AG04449 (cell line): ENCODE measurements around the gene GHRH.

Experiments used
- CTCF ChIA-PET: fragments of 350-600 bp; formaldehyde crosslinking; extraction: SDS; loops from one replicate; lab custom pipeline; 2021; ENCODE audit warnings: antibody characterized with exemption; lab: Yijun Ruan, JAX
- POLR2A ChIA-PET: fragments of 400-600, 350-600 bp; formaldehyde crosslinking; extraction: SDS; loops from one replicate; lab custom pipeline; 2020; ENCODE audit warnings: antibody characterized with exemption, inconsistent platforms; lab: Yijun Ruan, JAX
- DNase-seq: peaks from one replicate; pipeline ENCODE4 v3.0.0-alpha.2; 2010; ENCODE audit warnings: low read depth, low spot score
- H3K4me3 ChIP-seq: 2 replicates; pipeline ENCODE4 v1.5.1; 2011; ENCODE audit warnings: low read depth, mild to moderate bottlenecking, control low read depth, low read length
- TF ChIP-seq, protein P1 (sequence below): IDR thresholded peaks from one replicate; pipeline ENCODE4 v1.5.1; 2011; ENCODE audit warnings: mild to moderate bottlenecking, moderate library complexity, low read length, control low read depth, inconsistent platforms; ENCODE audit not compliant: insufficient read depth; ENCODE audit errors: missing control alignments

GHRH gene

DNA sequence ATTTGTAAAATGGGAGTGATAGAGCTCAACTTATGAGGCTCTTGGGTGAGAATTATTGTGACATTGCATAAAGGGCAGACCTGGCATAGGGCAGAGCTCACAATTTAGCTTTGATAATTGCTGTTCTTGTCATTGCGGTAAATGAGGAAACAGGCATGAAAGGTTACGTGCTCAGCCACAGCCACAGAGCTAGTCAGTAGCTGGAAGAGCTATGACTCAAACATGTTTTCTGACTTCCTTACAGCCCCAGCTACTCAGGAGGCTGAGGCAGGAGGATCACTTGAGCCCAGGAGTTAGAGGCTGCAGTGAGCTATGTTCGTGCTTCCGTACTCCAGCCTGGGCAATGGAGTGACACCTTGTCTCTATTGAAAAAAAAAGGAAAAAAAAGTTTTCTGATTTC lies 3.5 kb upstream of the GHRH start:
- ChIA-PET POLR2A (interaction anchor here (0.7 kb wide), 1 partner anchor 82 kb away, joined by 6 read pairs; no protein-coding TSS in a partner anchor), CTCF (interaction anchor here (0.9 to 11.2 kb wide), 11 partner anchors 8 to 279 kb away, joined by 3 to 283 read pairs (median 5); partner anchors contain the start of gene BLCAP)
- no peak overlapping the region for H3K4me3 ChIP-seq
- TF ChIP-seq, protein P1, sequence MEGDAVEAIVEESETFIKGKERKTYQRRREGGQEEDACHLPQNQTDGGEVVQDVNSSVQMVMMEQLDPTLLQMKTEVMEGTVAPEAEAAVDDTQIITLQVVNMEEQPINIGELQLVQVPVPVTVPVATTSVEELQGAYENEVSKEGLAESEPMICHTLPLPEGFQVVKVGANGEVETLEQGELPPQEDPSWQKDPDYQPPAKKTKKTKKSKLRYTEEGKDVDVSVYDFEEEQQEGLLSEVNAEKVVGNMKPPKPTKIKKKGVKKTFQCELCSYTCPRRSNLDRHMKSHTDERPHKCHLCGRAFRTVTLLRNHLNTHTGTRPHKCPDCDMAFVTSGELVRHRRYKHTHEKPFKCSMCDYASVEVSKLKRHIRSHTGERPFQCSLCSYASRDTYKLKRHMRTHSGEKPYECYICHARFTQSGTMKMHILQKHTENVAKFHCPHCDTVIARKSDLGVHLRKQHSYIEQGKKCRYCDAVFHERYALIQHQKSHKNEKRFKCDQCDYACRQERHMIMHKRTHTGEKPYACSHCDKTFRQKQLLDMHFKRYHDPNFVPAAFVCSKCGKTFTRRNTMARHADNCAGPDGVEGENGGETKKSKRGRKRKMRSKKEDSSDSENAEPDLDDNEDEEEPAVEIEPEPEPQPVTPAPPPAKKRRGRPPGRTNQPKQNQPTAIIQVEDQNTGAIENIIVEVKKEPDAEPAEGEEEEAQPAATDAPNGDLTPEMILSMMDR: no peak
- no peak for DNase-seq

DNA sequence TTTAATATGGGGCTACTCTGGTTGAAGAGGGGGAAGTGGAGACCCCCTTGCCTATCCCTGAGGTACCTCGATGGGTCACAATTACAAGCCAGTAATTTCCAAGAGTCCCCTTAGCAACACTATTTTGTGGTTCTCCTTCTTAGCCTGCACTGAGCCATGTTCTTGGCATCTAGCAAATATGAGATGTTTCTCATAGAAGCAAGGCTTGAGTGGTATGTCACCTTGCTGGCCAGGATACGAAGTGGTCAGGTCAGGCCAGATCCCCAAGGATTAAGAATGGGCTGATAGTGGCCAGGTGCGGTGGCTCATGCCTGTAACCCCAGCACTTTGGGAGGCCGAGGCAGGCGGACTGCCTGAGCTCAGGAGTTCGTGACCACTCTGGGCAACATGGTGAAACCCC lies 2.1 kb upstream of the GHRH start:
- POLR2A ChIA-PET: no interaction called here
- H3K4me3 ChIP-seq: no peak overlapping the region
- TF ChIP-seq, protein P1: no peak
- no peak for DNase-seq
- CTCF ChIA-PET: interaction anchor here (0.9 to 11.2 kb wide), 4 partner anchors 21 to 274 kb away, joined by 3 to 283 read pairs (median 38); partner anchors contain the start of gene BLCAP

DNA sequence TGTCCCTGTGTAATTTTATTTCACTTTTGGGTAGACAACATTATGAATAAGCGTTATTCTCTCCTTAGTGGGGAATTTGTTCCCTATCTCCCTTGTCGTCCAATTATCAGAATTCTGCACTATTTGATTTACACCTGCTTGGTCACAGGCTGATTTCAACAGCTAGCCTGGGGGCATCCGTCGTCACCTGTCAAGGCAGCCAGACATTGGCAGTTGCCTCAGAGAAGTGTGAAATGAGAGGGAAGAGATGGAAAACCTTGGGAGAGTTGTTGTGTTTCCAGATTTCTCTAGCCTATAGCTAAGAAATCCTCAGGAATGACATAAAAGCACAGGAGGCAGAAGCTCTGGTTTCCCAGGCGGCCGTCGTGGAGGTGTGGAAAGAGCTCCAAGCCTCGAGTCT lies 891 bp upstream of the GHRH start:
- TF ChIP-seq, protein P1: no peak
- no peak overlapping the region for H3K4me3 ChIP-seq
- POLR2A ChIA-PET: no interaction called here
- DNase-seq: no peak
- CTCF ChIA-PET: interaction anchor here (0.7 to 1.1 kb wide), 3 partner anchors 9 to 39 kb away, joined by 3 read pairs; no protein-coding TSS in a partner anchor

DNA sequence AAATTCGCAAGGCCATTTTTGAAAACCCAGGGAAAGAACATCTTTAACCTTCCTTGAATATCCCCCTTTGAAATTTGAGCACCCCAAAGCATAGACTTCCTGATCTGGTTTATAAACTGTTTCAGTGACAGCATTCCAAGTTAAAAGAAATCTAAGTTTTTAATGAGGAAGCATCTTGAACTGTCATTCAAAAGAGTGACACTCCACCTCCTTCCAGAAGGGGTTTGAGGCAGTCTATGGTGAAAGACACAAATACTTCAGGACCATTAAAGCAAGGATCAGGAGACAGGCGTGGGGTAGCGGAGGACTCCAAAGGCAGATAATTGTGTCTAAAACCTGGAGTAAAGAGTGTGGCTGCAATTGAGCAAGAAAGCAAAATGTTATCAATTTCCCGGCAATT lies 691 bp downstream of the GHRH start:
- TF ChIP-seq, protein P1: no peak
- ChIA-PET CTCF (interaction anchor here (0.7 to 3.3 kb wide), 3 partner anchors 8 to 272 kb away, joined by 3 to 33 read pairs (median 3); no protein-coding TSS in a partner anchor), POLR2A (no interaction called here)

DNA sequence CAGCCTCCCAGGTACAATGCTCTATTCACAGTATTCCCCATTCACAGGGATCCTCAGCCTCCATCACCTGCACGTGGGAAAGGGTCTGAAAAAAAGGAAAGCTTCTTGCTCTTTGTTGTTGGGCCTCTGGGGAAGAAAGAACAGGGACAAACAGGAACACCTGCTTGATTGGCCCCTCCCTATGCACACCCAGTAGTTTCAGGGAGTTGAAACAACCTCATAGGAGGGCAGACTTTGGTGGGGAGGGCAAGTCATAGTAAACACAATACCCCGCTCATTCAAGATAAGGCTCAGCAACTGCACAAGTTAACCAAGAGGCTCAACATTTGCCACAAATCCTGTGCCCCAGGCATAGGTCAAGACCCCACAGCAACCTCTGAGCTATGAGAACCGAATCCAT lies 1.7 kb downstream of the GHRH start:
- DNase-seq: no peak
- ChIA-PET POLR2A (no interaction called here), CTCF (interaction anchor here (0.7 to 3.3 kb wide), 5 partner anchors 9 to 275 kb away, joined by 3 to 33 read pairs (median 4); no protein-coding TSS in a partner anchor)
- TF ChIP-seq, protein P1: no peak
- H3K4me3 ChIP-seq: no peak overlapping the region

More for the DNA sequence above, 691 bp downstream of the GHRH start:
- H3K4me3 ChIP-seq: no peak overlapping the region
- DNase-seq: no peak

DNA sequence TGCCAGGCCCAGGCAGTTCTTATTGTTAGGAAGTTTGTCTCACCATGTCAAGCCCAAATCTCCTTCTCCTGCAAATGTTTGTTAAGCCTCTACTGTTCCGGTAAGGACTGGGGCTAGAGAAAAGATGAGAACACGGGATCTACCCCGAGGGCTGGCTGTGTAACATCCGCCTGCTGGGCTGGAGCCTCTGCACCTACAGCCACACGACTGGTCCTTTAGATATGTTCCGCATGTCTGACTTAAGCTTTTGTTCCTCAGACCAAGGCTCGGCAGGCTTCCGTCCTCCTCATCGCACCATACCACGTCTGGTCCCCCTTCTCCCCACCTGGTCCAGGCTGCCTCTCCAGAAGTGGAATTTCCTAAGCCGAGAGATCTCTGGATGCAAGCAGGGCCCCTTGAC lies 2.6 kb downstream of the GHRH start:
- TF ChIP-seq, protein P1: no peak
- ChIA-PET CTCF (interaction anchor here (1.1 to 3.3 kb wide), 2 partner anchors 10 to 63 kb away, joined by 4 to 33 read pairs; no protein-coding TSS in a partner anchor), POLR2A (no interaction called here)
- DNase-seq: no peak
- no peak overlapping the region for H3K4me3 ChIP-seq
